COR-L47 (cell line): ENCODE data around the gene KLK6.

ENCODE experiments used
- DNase-seq: peaks from one replicate; lab custom pipeline; 2025; lab: John Stamatoyannopoulos, UW

Gene KLK6

GRCh38 chr19:50910722-50911121 is 58.7 kb downstream of the KLK6 start:
- DNase-seq = no peak

- no peak for DNase-seq
These were observed 59.9 kb downstream of the KLK6 start for GRCh38 chr19:50909240-50910070.
